GM12872 (cell line): ENCODE results near the gene H2BK1.

ENCODE experiments used
- CTCF ChIP-seq: IDR thresholded peaks from 3 replicates; pipeline ENCODE4 v1.5.1; 2011; ENCODE audit warnings: low read depth, mild to moderate bottlenecking, low read length, moderate library complexity; ENCODE audit not compliant: insufficient read depth

Gene H2BK1

DNA sequence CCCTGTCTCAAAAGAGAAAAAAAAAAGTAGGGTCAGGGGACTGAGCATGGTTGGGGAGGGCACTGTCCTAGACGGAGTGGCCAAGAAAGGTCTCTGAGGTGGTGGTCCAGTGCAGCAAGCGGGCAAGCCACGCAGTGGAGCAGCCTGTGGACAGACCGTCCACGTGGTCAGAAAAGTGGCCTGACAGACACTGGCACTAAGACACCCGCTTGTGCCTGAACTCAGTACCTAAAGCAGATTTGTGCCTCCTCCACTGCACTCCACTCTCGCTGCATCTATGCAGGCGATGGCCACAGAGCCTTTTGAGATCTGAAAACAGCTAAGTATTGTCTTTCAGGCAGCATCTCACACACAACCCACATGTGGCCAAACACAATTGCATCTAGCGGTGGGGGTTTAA, 32.1 kb downstream of the H2BK1 start:
- TF ChIP-seq CTCF: no peak

DNA sequence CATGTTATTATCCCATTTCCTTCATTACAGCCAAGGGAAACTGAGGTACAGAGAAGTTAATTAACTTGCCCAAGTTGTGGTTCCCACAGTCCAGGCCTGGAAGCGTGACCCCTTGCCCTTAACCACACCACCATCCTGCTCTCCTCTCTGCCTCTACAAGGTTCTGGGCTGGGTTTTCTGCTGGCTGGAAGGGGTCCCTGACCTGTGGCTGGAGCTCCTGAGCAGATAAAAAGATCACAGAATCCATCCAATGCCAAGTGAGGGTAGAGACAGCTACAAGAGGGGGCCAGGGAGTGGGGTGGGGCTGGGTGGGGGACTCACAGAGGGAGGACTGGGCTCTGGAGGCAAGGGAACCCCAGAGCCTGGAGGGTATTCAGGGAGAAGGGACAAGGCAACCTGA, 33.0 kb downstream of the H2BK1 start:
- no peak for TF ChIP-seq CTCF

DNA sequence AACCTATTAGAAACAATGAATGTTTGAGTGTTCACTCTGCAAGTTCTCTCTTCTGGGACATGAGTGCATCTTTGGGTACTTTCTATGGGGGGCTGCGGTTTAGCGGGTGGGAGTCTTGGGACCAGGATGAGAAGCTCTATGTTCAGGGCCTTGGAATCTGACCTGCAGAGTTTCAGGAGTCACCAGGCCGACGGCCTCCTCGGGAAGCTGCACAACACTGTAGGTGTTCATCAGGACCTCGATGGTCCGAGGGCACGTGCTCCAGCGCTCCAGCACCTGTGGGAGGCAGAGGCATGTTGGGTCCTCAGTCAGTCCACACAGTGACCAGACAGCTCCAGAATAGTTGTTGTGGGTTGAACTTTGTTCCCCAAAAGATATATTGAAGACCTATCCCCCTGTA, 33.9 kb downstream of the H2BK1 start:
- TF ChIP-seq CTCF: no peak

DNA sequence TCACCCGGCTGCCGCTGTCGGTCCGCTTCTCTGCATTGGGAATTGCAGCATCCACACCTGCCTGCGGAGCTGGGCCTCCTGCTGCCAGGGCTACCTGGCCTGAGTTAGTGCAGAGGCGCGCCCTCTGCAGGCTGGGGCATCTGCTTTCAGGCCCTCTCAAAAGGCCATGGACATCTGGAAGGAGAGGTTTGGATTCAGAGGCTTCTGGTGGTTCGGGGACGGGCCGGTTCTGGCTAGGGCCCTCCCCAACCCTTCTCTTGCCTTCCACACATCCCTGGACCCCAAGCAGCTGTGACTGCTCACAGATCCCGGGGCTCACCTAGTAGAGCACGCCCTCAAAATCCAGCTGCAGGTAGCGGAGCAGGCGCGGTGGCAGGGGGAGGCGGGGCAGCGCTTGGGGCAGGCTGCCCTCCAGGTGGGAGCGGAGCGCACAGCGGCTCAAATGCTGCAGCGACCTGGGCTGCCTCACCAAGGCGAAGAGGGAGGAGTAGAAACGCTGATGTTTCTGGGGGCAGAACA, 34.4 kb downstream of the H2BK1 start:
- TF ChIP-seq CTCF: no peak

- TF ChIP-seq CTCF: no peak
Observed at GRCh38 chr7:151175047-151175792, 35.1 kb downstream of the H2BK1 start.

GRCh38 chr7:151174246-151175046, 35.8 kb downstream of the H2BK1 start:
- no peak for TF ChIP-seq CTCF

DNA sequence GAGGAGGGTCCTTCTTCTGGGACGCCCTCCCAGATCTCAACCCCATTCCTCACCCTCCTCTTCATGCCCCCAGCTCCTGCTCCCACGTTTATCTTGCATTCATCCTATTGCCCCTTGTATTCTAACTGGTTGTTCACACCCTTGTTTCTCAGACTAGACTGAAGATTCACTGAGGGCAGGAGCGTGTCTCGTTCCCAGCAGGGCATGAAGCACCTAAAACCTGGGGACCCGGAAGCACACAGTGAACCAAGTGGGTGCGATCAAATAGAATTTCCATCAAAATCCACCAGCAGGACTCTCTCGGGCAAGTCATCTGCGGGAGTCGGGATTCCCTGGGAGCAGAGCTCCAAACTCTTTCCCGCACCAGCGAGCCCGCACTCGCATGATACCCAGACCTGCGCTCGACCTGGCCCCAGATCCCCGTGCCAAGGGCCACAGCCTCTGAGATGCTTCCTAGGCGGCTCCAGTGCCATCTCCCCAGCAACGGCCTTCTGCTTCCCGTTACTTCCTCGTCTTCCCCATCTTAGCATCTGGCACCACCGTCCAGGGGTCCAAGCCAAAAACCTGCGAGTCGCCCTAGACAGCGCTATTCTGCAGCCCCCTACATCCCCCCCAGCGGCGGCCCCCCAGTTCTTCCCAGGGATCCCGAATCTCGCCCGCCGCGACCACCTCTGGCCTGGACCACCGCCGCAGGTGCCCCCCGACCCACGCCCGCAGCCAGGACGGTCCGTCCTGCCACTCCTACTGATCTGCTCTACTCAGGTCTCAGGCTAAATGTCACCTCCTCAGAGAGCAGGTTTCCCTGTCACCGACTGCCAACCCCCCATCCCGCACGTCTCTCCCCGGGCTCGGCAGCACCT, 36.7 kb downstream of the H2BK1 start:
- TF ChIP-seq CTCF: no peak
